Fibroblast of mammary gland (primary cell): ENCODE measurements around the gene PRKN.

Source experiments
- DNase-seq: peaks from one replicate; pipeline ENCODE4 v3.0.0-alpha.2; 2010; ENCODE audit warnings: low read depth
- H3K4me3 ChIP-seq: 2 replicates; pipeline ENCODE4 v1.5.1; 2011; ENCODE audit warnings: low read depth, mild to moderate bottlenecking, low read length, moderate library complexity; ENCODE audit not compliant: control insufficient read depth
- TF ChIP-seq, protein P1 (sequence below): conservative IDR thresholded peaks from 2 replicates; pipeline ENCODE4 v1.5.1; 2011; ENCODE audit warnings: low read depth, low read length, inconsistent platforms; ENCODE audit not compliant: control insufficient read depth, insufficient read depth

Gene PRKN

DNA sequence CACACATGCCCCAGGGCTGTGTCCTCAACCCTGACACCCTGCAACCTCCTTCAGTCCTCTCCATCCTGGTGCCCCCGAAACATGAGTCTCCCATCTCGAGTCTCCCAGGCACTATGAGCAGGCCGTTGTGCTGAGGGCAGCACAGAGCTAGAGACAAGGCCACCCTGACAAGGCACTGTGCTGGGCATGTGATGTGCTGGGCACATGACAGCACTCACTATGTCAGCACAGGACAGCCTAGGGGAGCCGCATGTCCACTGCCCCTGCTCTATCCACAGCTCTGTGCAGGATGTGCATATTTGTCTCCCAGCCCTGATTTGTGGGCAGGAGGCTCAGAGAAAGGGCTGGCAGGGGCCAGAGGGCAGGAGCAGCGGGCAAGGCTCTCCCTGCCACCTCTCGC lies 1091.6 kb downstream of the PRKN start:
- H3K4me3 ChIP-seq: no peak overlapping the region
- DNase-seq: no peak
- TF ChIP-seq, protein P1, sequence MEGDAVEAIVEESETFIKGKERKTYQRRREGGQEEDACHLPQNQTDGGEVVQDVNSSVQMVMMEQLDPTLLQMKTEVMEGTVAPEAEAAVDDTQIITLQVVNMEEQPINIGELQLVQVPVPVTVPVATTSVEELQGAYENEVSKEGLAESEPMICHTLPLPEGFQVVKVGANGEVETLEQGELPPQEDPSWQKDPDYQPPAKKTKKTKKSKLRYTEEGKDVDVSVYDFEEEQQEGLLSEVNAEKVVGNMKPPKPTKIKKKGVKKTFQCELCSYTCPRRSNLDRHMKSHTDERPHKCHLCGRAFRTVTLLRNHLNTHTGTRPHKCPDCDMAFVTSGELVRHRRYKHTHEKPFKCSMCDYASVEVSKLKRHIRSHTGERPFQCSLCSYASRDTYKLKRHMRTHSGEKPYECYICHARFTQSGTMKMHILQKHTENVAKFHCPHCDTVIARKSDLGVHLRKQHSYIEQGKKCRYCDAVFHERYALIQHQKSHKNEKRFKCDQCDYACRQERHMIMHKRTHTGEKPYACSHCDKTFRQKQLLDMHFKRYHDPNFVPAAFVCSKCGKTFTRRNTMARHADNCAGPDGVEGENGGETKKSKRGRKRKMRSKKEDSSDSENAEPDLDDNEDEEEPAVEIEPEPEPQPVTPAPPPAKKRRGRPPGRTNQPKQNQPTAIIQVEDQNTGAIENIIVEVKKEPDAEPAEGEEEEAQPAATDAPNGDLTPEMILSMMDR: no peak

DNA sequence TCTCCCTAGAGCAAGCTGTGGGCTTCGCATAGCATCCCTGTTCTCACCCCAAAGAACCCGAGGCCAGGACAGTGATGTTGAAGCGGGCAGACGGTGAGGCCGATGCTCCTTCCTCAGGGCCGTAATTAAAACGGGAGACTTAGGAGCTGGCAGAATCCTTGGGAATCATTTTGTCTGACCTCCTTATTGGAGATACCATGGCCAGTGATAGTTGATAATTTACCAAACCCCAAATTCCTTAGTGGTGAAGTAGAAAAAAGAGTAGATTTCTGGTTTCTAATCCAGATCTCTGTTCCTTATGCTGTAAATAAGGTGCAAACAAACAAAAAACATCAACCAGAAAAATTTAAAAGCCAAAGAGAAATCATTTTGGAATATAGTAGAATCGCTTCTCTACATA lies 1092.7 kb downstream of the PRKN start:
- H3K4me3 ChIP-seq: no peak overlapping the region
- no peak for DNase-seq
- TF ChIP-seq, protein P1: no peak

DNA sequence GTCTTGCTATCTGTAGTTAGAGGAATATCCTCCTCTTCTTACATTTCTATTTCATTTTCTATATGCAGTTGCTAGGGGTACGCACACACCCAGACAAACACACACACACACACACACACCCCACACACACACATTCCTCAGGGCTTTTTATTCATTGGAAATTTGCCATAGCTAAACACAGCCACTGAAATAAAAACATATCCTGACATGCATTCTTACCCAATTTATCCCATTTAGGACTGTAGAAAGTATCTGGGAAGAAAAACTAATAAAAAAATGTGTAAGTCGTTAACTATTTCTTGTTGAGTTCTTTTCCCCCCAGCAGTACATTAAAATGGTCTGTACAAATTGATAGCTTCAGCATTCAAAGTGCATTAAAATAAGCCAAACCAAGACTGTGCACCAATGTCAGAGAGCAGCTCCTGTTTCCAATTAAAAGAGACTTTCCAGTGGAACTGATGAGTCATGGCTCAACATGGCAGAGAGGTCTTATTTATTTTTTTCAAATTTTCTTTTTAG lies 1095.8 kb downstream of the PRKN start:
- TF ChIP-seq, protein P1: no peak
- DNase-seq: peak; percentile 93
- no peak overlapping the region for H3K4me3 ChIP-seq

DNA sequence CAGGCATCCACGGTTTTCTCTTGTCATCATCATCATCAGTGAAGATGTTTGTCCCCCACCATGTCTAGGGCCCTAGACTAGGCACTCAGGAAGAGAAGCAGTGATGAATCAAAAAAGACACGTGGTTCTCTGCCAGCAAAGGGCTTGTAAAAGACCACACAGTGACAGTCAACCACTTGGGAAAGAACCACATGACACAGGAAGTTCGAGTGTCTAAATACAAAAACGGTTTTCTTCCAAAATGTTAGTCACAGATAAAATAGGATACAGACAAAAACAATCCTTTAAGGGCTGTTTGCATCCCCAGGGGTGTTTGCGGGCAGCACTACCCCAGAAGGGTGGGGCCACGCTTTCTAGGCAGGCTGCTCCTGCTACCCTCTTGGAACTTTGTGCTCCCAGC lies 1096.9 kb downstream of the PRKN start:
- TF ChIP-seq, protein P1: no peak
- H3K4me3 ChIP-seq: no peak overlapping the region
- DNase-seq: peak; percentile 61

DNA sequence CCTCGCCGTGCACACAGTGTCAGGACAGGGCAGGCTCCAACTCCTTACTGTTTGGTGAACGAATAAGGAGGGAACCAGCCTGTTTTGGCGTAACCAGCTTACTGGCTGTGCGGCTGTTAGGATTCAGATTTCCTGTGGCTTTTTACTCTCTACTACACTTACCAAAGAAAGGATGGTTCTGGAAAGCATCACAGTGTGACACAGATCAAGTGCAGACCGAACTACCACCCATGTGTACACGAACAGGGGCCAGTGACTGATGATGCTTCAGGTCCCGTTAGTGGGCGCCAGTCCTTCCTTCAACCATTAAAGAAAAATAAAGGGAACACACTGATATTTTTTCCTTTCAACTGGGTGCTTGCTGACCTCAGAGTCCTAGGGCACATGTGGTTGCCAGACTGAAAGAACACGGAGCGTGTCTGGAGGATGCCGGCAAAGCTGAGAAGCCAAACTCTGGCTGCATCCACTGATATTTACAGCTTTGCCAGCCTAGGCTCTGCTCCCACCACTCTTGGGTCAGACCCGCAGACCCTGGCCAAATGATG lies 1101.4 kb downstream of the PRKN start:
- H3K4me3 ChIP-seq: no peak overlapping the region
- TF ChIP-seq, protein P1: no peak
- DNase-seq: no peak

DNA sequence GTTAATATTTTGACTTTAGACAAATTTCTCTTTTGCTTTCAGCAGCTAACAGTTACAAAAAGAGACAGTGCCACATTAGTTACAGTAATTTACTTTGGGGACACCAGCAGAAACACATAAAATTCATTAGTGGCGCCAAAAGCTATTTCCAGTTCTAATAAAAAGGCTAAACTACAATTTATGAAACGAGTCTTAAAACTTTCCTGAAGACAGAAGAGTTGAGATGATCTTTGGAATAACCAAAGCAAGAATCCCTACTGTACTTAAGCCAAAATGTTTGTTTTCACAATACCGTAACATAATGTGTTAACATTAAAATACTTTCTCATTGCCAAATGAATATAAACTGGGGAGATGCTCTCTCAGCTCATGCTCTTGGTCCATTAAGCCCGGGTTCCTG lies 1103.5 kb downstream of the PRKN start:
- DNase-seq: no peak
- no peak overlapping the region for H3K4me3 ChIP-seq
- TF ChIP-seq, protein P1: no peak

DNA sequence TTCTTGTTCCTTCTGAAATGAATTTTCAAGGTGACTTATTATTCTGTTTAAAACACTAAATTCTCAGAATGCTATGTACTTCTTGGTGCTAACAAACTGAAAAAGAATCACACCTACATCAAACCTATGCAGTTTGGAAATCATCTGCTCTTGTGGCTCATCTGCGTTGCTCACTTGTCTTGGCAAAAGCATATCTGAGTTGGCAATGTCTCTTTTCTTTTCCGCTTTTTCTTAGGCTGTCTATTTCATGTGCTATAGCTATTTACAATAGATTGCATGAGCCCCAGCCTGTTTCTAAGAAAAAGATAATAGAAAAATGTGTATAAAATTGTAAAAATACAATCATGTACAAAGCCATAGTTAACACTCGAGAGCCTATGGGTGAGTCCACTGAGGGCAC lies 1104.8 kb downstream of the PRKN start:
- no peak overlapping the region for H3K4me3 ChIP-seq
- peak; percentile 15 for DNase-seq
- TF ChIP-seq, protein P1: no peak
